ENCODE measurements around the gene KMT2C. TPM values are rescaled to one million over a fixed set of nuclear protein-coding genes. Genes with fewer than 3 reads are reported as not detected.

KMT2C gene
- total and polyA plus RNA-seq, 2 of the 8 experiments (the other 6 are each of a cell fraction or from before 2014, with no cell fraction given): 9.1 to 40.8 TPM

- TF ChIP-seq CHD7 (IDR thresholded peaks at IDR 0.05; ENCODE audit: insufficient replicate concordance, low read length) (no peak), TEAD4 (IDR thresholded peaks at IDR 0.05; ENCODE audit: low read depth, low read length) (no peak), BCL11A (IDR thresholded peaks at IDR 0.05; ENCODE audit: low read depth in 2 of 2, low read length in 2 of 2) (no peak), ATF2 (IDR thresholded peaks at IDR 0.05; ENCODE audit: low read length) (no peak), TAF7 (optimal IDR thresholded peaks at IDR 0.05; ENCODE audit: borderline replicate concordance, low read depth, low read length) (no peak), SIRT6 (IDR thresholded peaks at IDR 0.05; ENCODE audit: low read length) (no peak), SAP30 (IDR thresholded peaks at IDR 0.05; ENCODE audit: insufficient read depth, insufficient replicate concordance, low read length) (no peak), POLR2A (IDR thresholded peaks at IDR 0.05; ENCODE audit: control extremely low read depth in 1 of 2, low read depth in 2 of 2, low read length in 2 of 2) (no peak), CBX5 (IDR thresholded peaks at IDR 0.05; ENCODE audit: low read depth, low read length) (no peak), GTF2F1 (IDR thresholded peaks at IDR 0.05; ENCODE audit: borderline replicate concordance, low read depth, low read length) (no peak), JUN (IDR thresholded peaks at IDR 0.05; ENCODE audit: low read depth, low read length) (no peak)
Observed at GRCh38 chr7:152370297-152370696, 65.5 kb downstream of the KMT2C start (continued).

Measured in H1 (cell line).